Activated T-cell treated with anti-CD3 and anti-CD28 coated beads for 4 hours (primary cell): ENCODE results near the gene PHYHIPL.

Experiments
- DNase-seq: peaks from one replicate; pipeline ENCODE4 v3.0.0-alpha.2; 2020

PHYHIPL gene

DNA sequence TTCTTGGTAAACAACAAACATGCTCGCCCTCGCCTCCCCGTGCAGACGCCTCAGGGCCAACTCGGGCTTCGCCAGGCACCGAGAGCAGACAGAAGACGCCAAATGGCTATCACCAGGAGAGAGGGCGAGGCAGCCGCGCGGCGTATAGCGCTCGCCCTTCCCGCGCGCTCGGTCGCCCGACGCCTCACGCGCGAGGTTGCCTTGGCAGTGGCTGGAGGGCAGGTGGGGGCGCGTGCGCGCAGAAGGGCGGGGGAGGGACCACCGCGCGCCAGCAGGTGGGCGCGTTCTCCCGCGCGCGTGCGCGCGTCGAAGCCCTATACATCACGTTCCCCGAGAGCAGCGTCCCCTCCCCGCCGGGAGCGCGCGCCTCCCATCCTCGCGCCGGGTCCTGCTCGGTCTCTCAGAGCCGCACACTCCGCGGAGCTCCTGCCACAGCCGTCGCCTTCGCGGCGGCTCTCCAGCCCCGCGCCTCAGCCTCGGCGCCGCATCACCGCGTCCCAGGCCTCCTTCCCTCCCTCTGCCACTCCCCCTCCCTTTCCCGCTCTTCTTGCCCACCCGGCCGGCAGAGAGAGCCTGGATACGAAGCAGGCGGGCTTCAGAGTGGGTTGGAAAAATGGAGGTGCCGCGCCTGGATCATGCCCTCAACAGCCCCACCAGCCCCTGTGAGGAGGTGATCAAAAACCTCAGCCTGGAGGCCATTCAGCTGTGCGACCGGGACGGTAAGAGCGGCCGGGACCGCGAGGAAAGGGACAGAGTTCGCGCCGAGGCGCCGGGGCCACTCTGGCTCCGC, at the start of gene PHYHIPL:
Gene PHYHIPL, plus strand, starts transcription at position 403 of the 790 bp plus-strand sequence. Its CDS starts 211 bp downstream, at position 614.
- no peak for DNase-seq

DNA sequence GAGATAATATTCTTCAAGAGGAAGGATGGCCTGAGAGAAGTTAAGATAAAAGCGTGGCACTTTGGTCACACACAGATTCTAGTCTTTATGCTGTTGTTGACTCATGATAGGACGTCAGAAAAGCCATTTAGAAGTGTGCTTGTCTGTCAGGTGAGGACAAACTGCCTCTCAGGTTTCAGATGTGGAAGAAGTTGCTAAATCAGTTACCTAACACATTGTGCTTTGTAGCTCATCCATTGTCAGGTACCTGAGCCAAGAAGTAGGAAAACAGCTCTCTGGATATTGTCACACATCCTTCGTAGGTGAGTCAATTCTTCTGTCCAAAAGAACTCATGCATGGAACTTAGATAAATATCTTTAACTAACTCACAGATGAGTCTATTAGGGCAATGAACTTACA, 49.5 kb upstream of the PHYHIPL start:
- DNase-seq, result no peak

- no peak for DNase-seq
These were observed 48.5 kb upstream of the PHYHIPL start for GRCh38 chr10:59127991-59128390.

- DNase-seq, result no peak
These were observed 46.6 kb upstream of the PHYHIPL start for GRCh38 chr10:59129867-59130266.

GRCh38 chr10:59131666-59132065, 44.8 kb upstream of the PHYHIPL start:
- no peak for DNase-seq

- DNase-seq, result no peak
These were observed 42.4 kb upstream of the PHYHIPL start for GRCh38 chr10:59133841-59134593.

GRCh38 chr10:59134785-59135184, 41.7 kb upstream of the PHYHIPL start:
- DNase-seq, result no peak

GRCh38 chr10:59135275-59135674, 41.2 kb upstream of the PHYHIPL start:
- no peak for DNase-seq

- DNase-seq, result no peak
These were observed 38.4 kb upstream of the PHYHIPL start for GRCh38 chr10:59138052-59138451.

- DNase-seq, result no peak
These were observed 32.9 kb upstream of the PHYHIPL start for GRCh38 chr10:59143544-59143943.

DNA sequence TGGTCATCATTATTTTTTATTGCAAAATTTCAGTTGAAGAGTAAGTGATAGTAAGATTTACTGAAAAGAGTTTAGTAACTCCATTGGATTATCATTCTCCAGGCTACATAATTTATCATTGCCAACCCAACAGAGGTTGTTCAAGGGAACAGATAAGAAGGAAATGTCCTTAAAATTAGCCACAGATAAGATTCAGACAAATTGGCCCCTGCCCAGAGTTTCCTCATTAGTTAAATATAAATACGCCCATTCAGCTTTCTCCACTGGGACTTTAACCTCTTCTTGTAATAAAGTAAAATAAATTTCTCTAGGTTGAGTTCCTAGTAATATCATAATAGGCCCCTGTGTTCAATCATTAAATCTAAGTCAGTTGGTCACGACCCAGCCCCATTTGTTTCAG, 27.7 kb upstream of the PHYHIPL start:
- DNase-seq, result no peak

DNA sequence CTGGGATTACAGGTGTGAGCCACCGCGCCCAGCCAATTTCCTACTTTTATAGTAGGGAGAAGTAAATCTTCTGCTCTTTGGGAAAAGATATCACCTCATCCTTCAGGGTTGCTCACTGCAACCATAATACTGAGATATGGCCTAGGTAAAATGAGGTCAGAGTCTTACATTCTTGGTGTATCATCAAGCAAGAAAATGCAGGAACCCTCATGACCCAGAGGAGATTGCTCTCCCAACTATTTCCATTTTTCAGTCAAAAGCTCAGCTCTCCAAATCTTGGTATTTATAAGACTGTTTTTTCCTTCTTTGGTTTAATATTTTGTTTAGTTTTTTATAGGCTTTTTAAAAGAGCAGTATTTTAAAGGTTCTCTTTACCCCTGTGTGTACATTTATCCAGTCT, 20.9 kb upstream of the PHYHIPL start:
- DNase-seq, result no peak

DNA sequence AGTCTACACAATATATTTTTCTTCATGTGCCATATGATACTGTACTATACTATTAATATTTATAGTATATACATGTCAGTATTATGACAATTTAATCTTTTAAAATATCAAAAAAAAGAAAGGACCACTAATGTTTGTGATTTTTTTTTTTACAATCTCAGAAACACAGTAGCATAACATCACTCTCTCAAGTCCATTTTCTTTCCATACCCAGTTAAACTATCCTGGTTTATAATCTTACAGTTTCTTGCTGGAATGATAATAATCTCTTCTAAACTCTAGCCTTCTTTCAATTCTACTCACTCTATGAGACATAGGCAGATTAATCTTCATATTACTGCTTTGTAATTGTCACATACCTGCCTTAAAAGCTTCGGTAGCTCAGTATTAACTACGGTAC, 8.9 kb upstream of the PHYHIPL start:
- no peak for DNase-seq

DNA sequence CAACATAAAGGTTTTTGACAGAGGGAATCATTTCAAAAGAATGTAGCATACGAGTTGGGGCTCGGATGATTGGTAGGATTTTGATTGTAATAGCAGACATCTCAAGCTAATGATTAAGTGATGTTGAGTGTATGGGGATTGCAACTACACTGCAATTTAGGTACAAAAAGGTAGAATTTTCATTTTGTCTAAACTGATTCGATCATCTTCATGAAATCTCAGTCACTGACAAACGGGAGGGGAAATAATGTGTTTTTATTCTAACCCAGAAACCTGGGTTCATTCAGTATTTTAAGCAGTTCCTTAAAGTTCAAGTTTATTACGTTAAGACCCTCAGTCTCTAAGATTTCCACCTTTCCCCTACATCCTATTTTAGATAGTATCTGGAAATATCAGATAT, 3.9 kb upstream of the PHYHIPL start:
- DNase-seq, result no peak

DNA sequence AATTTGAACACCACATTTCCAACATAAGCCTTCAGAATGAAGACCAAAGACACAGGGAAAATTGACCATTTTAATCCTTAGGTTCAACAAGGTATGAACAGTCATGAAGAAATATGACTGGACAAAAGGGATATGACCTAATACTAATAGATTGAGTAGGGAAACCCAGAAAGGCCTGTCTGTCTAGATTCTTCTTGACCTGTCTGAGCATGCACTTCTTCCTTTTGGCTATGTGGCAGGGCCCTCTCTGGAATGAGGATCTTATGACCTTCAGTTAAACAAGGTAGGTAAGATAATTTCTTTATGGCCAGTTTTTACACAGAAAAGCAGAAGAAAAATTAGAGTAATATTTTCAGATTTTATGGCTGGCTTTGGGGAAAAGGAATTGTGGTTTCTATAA, 3.0 kb upstream of the PHYHIPL start:
- no peak for DNase-seq

GRCh38 chr10:59175538-59176240, 754 bp upstream of the PHYHIPL start:
- no peak for DNase-seq

- no peak for DNase-seq
These were observed 771 bp downstream of the PHYHIPL start for GRCh38 chr10:59177031-59177797.

- DNase-seq, result no peak
These were observed 1.4 kb downstream of the PHYHIPL start for GRCh38 chr10:59177836-59178235.

DNA sequence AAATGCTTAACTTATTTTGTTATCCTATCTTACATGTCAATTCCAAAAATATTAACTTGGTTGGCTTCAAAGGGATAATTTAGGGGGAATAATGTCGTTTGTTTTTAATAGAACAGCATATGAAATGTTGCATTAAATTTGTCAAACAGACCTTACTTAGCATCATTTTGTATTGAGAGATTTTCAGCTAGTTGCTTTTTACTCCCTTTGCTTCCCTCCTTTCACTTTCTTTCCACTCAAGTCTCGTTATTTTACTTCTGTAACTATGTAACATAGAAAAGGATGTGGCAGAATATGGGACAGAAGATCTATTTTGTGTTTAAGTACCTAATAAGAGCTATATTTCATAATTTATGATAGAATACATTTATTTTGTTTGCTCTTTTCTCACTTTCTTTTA, 2.6 kb downstream of the PHYHIPL start:
- no peak for DNase-seq

- no peak for DNase-seq
These were observed 4.3 kb downstream of the PHYHIPL start for GRCh38 chr10:59180689-59181270.

DNA sequence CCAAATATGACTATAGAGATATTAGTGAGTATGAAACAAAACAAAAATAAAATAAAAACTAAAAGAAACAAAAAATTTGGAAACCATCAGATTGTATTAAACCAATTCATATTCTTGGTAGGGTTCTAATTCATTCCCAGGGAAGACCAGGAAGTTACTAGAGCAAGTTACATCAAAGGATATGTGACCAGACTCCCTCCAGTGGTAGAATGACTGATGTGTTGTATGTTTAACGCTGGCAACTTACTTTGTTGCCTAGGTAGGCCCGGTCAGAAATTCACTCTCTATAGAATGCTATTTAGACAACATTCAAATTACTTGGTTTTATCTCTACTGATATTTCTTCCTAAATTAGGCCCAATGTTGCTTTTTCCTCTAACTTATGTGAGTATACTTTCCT, 5.2 kb downstream of the PHYHIPL start:
- no peak for DNase-seq

- DNase-seq, result no peak
These were observed 13.9 kb downstream of the PHYHIPL start for GRCh38 chr10:59190332-59190731.
